Measurements from ENCODE around the gene SAMD11.

SAMD11 gene

GRCh38 chr1:947958-948357, 24.2 kb downstream of the SAMD11 start:
- DNase-seq, result no peak

GRCh38 chr1:950268-950667, 26.5 kb downstream of the SAMD11 start:
- no peak for DNase-seq

GRCh38 chr1:950881-951280, 27.2 kb downstream of the SAMD11 start:
- DNase-seq, result no peak

- DNase-seq, result no peak
Observed at GRCh38 chr1:951364-951763, 27.6 kb downstream of the SAMD11 start.

- no peak for DNase-seq
Observed at GRCh38 chr1:952201-952600, 28.5 kb downstream of the SAMD11 start.

- no peak for DNase-seq
Observed at GRCh38 chr1:952603-953002, 28.9 kb downstream of the SAMD11 start.

- DNase-seq, result no peak
Observed at GRCh38 chr1:953524-954320, 30.0 kb downstream of the SAMD11 start.

- DNase-seq, result no peak
Observed at GRCh38 chr1:954927-955326, 31.2 kb downstream of the SAMD11 start.

- DNase-seq, result no peak
Observed at GRCh38 chr1:955474-955873, 31.8 kb downstream of the SAMD11 start.

- DNase-seq, result no peak
Observed at GRCh38 chr1:956636-957035, 32.9 kb downstream of the SAMD11 start.

GRCh38 chr1:958823-959730, 35.4 kb downstream of the SAMD11 start, which contains the start of gene NOC2L:
NOC2L (minus strand) TSS chr1:959256; CDS start chr1:959240, 16 bp downstream.
- DNase-seq, result peak; percentile 98

- DNase-seq, result peak; percentile 25
Observed at GRCh38 chr1:959731-960362, 36.1 kb downstream of the SAMD11 start.

- peak; percentile 71 for DNase-seq
Observed at GRCh38 chr1:960363-961131, 36.8 kb downstream of the SAMD11 start, which contains the start of gene KLHL17. KLHL17 (plus strand) TSS chr1:960584; CDS start chr1:960694, 110 bp downstream.

- no peak for DNase-seq
Observed at GRCh38 chr1:961132-961669, 37.5 kb downstream of the SAMD11 start.

GRCh38 chr1:962381-963300, 38.9 kb downstream of the SAMD11 start:
- no peak for DNase-seq

- no peak for DNase-seq
Observed at GRCh38 chr1:963301-963651, 39.6 kb downstream of the SAMD11 start.

- no peak for DNase-seq
Observed at GRCh38 chr1:963746-964525, 40.2 kb downstream of the SAMD11 start.

- DNase-seq, result no peak
Observed at GRCh38 chr1:964691-965525, 41.2 kb downstream of the SAMD11 start.

GRCh38 chr1:965526-966134, 41.9 kb downstream of the SAMD11 start:
- no peak for DNase-seq

All from activated effector memory CD4-positive, alpha-beta T cell treated with Interleukin-2 at 50 U/mL for 16 hours (primary cell).